Left ventricle myocardium inferior (tissue), 1 donor: ENCODE results near the gene MN1. TPM values are rescaled to one million over a fixed set of nuclear protein-coding genes. Genes with fewer than 3 reads are reported as not detected.

ENCODE experiments used
- DNase-seq: peaks from one replicate; pipeline ENCODE4 v3.0.0-alpha.2; 2020
- H3K27ac ChIP-seq: fragments of 200-600 bp; replicated peaks from 2 replicates; pipeline ENCODE4 v1.8.0; 2021
- H3K27me3 ChIP-seq: fragments of 200-600 bp; 2 replicates; pipeline ENCODE4 v1.8.0; 2021; ENCODE audit warnings: low read depth
- H3K36me3 ChIP-seq: fragments of 200-600 bp; 2 replicates; pipeline ENCODE4 v1.8.0; 2021
- H3K4me1 ChIP-seq: fragments of 200-600 bp; 2 replicates; pipeline ENCODE4 v1.8.0; 2021
- H3K4me3 ChIP-seq: fragments of 200-600 bp; 2 replicates; pipeline ENCODE4 v1.8.0; 2021; ENCODE audit warnings: mild to moderate bottlenecking, moderate library complexity
- H3K9me3 ChIP-seq: fragments of 200-600 bp; replicated peaks from 2 replicates; pipeline ENCODE4 v1.8.0; 2021
- intact Hi-C: fragments of 100-400 bp; cut with micrococcal nuclease; formaldehyde crosslinking; loops from one replicate; pipeline ENCODE4 v1.11.0; 2022
- total RNA-seq: library from RNA; stranded (reverse); fragmentation: NEBNext Ultra II Directional; extraction: Animal tissue kit (Norgen Biotek cat#: 25700); gene quantifications from one replicate; pipeline ENCODE4 v1.2.1, GENCODE V29; 2021
- TF ChIP-seq, protein P1 (sequence below): fragments of 200-600 bp; IDR thresholded peaks from 2 replicates; pipeline ENCODE4 v1.8.0; 2021; ENCODE audit warnings: antibody characterized with exemption, mild to moderate bottlenecking, borderline replicate concordance
- donor health status: DM: no; HTN: yes; CAD: no; lungs with severe emphysema.

The MN1 gene
- total RNA-seq, 1 donor from 2014 or later = 7.7 TPM

DNA sequence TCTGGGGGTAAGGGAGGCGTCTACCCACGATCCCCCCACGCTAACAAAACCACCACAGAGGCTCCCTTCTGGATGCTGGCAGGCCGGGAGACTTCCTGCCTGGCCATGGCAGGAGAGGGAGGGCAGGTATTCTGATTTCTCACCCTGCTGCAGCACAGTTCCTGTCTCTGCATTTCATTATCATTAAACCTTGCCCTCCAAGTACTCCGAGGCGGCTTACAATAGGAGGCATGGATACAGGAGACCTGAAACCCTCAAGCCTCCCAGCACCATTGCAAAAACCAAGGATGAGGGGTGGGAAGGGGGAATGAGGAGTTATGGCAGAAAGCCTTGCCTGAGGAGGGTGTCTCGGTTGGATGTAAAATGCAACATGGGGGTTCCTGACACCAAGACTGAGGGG lies 44.1 kb upstream of the MN1 start:
- TF ChIP-seq, protein P1, sequence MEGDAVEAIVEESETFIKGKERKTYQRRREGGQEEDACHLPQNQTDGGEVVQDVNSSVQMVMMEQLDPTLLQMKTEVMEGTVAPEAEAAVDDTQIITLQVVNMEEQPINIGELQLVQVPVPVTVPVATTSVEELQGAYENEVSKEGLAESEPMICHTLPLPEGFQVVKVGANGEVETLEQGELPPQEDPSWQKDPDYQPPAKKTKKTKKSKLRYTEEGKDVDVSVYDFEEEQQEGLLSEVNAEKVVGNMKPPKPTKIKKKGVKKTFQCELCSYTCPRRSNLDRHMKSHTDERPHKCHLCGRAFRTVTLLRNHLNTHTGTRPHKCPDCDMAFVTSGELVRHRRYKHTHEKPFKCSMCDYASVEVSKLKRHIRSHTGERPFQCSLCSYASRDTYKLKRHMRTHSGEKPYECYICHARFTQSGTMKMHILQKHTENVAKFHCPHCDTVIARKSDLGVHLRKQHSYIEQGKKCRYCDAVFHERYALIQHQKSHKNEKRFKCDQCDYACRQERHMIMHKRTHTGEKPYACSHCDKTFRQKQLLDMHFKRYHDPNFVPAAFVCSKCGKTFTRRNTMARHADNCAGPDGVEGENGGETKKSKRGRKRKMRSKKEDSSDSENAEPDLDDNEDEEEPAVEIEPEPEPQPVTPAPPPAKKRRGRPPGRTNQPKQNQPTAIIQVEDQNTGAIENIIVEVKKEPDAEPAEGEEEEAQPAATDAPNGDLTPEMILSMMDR = no peak
- no peak overlapping the region for H3K4me3 ChIP-seq
- no peaks in the 10 kb centered on the region for H3K27me3 ChIP-seq
- no peak for DNase-seq
- intact Hi-C loops = no loop called here
- no peaks in the 10 kb centered on the region for H3K9me3 ChIP-seq
- H3K27ac ChIP-seq = no peak overlapping the region
- peaks cover 2% of the 10 kb centered on the region for H3K36me3 ChIP-seq
- H3K4me1 ChIP-seq = peaks cover 37% of the 10 kb centered on the region

GRCh38 chr22:27844656-27845591 lies 43.4 kb upstream of the MN1 start:
- intact Hi-C loops = no loop called here
- no peak overlapping the region for H3K4me3 ChIP-seq
- no peak for DNase-seq
- H3K36me3 ChIP-seq = no peaks in the 10 kb centered on the region
- TF ChIP-seq, protein P1 = no peak
- H3K9me3 ChIP-seq = no peaks in the 10 kb centered on the region
- no peaks in the 10 kb centered on the region for H3K27me3 ChIP-seq
- H3K4me1 ChIP-seq = peaks cover 30% of the 10 kb centered on the region
- H3K27ac ChIP-seq = no peak overlapping the region

DNA sequence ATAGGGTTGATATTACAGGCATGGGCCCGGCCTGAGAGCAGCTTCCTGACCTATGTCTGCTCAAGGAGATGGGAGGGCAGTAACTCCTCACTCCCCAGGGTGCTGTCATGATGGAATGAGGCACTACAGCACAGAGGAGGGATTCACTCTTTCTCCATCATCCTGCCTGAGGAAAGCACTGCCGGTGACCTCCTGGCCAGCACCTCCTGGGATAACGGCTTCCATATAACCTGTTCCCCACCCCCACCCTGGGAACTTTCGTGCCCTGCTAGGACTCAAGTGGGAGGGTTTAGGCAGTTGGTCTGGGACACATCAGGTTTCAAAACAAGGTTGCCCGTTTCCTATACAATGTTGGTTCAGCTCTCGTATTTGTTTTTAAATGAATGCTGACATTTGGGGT lies 42.7 kb upstream of the MN1 start:
- H3K4me1 ChIP-seq = peaks cover 23% of the 10 kb centered on the region
- H3K27ac ChIP-seq = no peak overlapping the region
- intact Hi-C loops = no loop called here
- no peak overlapping the region for H3K4me3 ChIP-seq
- DNase-seq = no peak
- TF ChIP-seq, protein P1 = no peak
- H3K36me3 ChIP-seq = no peaks in the 10 kb centered on the region
- no peaks in the 10 kb centered on the region for H3K27me3 ChIP-seq
- H3K9me3 ChIP-seq = no peaks in the 10 kb centered on the region

GRCh38 chr22:27843441-27843840 lies 41.9 kb upstream of the MN1 start:
- no peak overlapping the region for H3K4me3 ChIP-seq
- TF ChIP-seq, protein P1 = no peak
- no peaks in the 10 kb centered on the region for H3K36me3 ChIP-seq
- intact Hi-C loops = no loop called here
- no peaks in the 10 kb centered on the region for H3K27me3 ChIP-seq
- H3K4me1 ChIP-seq = peaks cover 18% of the 10 kb centered on the region
- no peak overlapping the region for H3K27ac ChIP-seq
- H3K9me3 ChIP-seq = no peaks in the 10 kb centered on the region
- DNase-seq = no peak

- intact Hi-C loops = no loop called here
- no peak for DNase-seq
- H3K4me1 ChIP-seq = peaks cover 18% of the 10 kb centered on the region
- H3K4me3 ChIP-seq = no peak overlapping the region
- H3K27ac ChIP-seq = peak overlapping the region; percentile 39
- no peaks in the 10 kb centered on the region for H3K36me3 ChIP-seq
- H3K27me3 ChIP-seq = no peaks in the 10 kb centered on the region
- peaks cover 1% of the 10 kb centered on the region for H3K9me3 ChIP-seq
- TF ChIP-seq, protein P1 = no peak
These were observed 41.3 kb upstream of the MN1 start for GRCh38 chr22:27842669-27843431.
